Measurements from ENCODE around the gene RGS13. TPM values are rescaled to one million over a fixed set of nuclear protein-coding genes. Genes with fewer than 3 reads are reported as not detected.

Gene RGS13
- total RNA-seq, 2 donors from 2014 or later = 0.56 to 1.1 TPM

DNA sequence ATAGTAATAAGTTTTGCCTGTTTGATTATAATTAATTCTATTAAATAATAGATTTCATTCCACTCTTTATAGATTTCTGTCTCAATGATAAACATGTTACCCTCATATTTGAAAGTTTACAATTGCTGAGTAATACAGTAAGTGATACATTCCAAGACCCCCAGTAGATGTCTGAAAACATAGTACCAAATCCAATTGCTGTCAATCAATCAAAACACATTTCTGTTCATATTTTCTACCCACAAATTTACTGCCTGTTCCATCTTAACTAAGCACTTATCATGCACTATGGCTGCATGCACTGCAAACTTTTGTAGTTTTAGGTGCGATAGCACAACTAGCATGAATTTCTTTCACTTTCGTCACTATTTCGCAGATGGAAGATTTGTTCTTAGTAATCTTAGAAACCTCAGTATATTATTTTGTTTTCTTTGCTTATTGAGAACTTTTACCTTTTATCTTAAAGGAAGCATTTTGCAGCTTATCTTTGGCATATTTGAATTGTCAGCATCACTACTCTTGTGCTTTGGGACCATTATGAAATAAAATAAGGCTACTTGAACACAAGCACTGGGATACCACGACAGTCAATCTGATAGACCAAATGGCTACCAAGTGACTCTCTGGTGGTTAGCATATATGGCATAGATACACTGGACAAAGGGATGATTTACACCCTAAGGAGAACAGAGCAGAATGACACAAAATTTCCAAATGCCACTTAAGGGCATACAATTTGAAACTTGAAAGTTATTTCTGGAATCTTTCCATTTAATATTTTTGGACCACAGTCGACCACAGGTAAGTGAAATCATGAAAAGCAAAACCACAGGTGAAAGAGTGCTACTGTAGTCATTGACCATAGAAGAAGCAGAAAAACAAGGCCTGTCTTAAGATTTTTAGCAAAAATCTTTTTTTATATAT is 67.6 kb downstream of the RGS13 start:
- no peaks in the 10 kb centered on the region for H3K9me3 ChIP-seq
- H3K4me3 ChIP-seq = no peak overlapping the region
- no peaks in the 10 kb centered on the region for H3K36me3 ChIP-seq
- no peak for DNase-seq (ENCODE audit: low spot score)
- ATAC-seq (ENCODE audit: insufficient number of reproducible peaks, low FRiP score, low read depth) = no peak
- H3K27me3 ChIP-seq (replicated peaks; ENCODE audit: insufficient read depth) = no peaks in the 10 kb centered on the region
- no peak overlapping the region for H3K27ac ChIP-seq
- TF ChIP-seq, protein P1, sequence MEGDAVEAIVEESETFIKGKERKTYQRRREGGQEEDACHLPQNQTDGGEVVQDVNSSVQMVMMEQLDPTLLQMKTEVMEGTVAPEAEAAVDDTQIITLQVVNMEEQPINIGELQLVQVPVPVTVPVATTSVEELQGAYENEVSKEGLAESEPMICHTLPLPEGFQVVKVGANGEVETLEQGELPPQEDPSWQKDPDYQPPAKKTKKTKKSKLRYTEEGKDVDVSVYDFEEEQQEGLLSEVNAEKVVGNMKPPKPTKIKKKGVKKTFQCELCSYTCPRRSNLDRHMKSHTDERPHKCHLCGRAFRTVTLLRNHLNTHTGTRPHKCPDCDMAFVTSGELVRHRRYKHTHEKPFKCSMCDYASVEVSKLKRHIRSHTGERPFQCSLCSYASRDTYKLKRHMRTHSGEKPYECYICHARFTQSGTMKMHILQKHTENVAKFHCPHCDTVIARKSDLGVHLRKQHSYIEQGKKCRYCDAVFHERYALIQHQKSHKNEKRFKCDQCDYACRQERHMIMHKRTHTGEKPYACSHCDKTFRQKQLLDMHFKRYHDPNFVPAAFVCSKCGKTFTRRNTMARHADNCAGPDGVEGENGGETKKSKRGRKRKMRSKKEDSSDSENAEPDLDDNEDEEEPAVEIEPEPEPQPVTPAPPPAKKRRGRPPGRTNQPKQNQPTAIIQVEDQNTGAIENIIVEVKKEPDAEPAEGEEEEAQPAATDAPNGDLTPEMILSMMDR (IDR thresholded peaks at IDR 0.05) = no peak
- peaks cover 0 to 10% of the 10 kb centered on the region in 2 donors for H3K4me1 ChIP-seq (ENCODE audit: control insufficient read depth in 1 of 2, low read depth in 2 of 2)

DNA sequence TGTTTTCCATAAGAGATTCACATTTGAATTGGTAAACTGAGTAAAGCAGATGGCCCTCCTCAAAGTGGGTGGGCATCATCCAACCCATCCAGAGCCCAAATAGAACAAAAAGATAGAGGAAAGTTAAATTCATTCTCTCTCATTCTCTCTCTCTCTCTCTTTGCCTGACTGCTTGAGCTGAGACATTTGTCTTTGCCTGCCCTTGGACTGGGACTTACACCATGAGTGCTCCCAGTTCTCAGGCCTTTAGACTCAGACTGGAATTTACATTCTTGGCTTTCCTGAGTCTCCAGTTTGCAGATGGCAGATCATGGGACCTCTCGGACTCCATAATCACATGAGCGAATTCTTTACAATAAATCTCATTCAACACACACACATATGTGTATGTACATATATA is 69.6 kb downstream of the RGS13 start:
- H3K4me3 ChIP-seq = no peak overlapping the region
- H3K4me1 ChIP-seq (ENCODE audit: control insufficient read depth in 1 of 2, low read depth in 2 of 2) = peaks cover 0 to 10% of the 10 kb centered on the region in 2 donors
- no peaks in the 10 kb centered on the region for H3K9me3 ChIP-seq
- H3K27ac ChIP-seq = no peak overlapping the region
- H3K27me3 ChIP-seq (replicated peaks; ENCODE audit: insufficient read depth) = no peaks in the 10 kb centered on the region
- no peak for DNase-seq (ENCODE audit: low spot score)
- TF ChIP-seq, protein P1 (IDR thresholded peaks at IDR 0.05) = no peak
- H3K36me3 ChIP-seq = no peaks in the 10 kb centered on the region
- no peak for ATAC-seq (ENCODE audit: insufficient number of reproducible peaks, low FRiP score, low read depth)

DNA sequence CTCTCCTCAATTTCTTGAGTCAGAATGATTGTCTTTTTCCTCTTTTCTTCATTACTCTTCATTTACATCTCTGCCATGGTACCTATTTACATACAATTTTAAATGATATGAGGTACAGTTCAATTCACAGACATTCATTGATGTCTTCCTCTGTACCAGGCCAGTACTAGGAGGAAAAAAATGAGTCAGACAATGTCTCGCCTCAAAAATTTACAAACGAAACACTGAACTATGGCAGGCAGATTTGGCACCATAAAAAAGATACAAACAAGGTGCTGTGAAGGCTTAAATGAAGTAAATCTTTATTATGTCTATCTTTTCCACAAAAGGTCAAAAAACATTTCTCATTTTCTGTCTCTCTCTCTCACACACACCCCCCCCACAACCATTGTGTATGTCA is 71.0 kb downstream of the RGS13 start:
- ATAC-seq (ENCODE audit: insufficient number of reproducible peaks, low FRiP score, low read depth) (no peak), DNase-seq (ENCODE audit: low spot score) (no peak)
- H3K27ac ChIP-seq = no peak overlapping the region
- TF ChIP-seq, protein P1 (IDR thresholded peaks at IDR 0.05) = no peak
- H3K9me3 ChIP-seq = no peaks in the 10 kb centered on the region
- H3K27me3 ChIP-seq (replicated peaks; ENCODE audit: insufficient read depth) = no peaks in the 10 kb centered on the region
- no peak overlapping the region for H3K4me3 ChIP-seq
- H3K4me1 ChIP-seq (ENCODE audit: control insufficient read depth in 1 of 2, low read depth in 2 of 2) = peaks cover 0 to 3% of the 10 kb centered on the region in 2 donors
- no peaks in the 10 kb centered on the region for H3K36me3 ChIP-seq

DNA sequence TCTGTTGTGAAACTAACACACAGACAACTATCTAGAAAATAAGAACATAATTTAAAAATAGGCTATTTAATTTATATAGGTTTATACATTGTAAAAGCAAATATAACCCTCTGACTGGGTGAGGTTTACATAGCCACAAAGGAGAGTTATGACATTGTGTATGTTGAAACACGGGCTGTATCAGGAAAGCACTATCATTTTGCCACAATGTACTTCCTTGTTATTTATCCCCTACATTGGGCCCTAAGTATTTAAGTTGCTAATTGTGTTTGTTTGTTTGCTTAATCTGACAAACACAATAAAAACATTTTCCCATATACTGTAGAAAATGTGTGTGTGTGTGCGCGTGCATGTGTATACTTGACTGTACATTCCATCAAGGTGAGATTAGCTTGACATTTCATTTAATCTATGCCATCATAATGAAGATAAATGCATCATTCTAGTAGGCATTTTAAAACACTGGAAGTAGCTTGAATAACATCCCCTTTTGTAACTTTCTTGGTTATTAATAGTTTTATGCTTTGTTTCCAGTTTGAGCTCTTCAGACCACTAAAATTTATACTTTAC is 72.1 kb downstream of the RGS13 start:
- H3K27ac ChIP-seq = no peak overlapping the region
- H3K27me3 ChIP-seq (replicated peaks; ENCODE audit: insufficient read depth) = no peaks in the 10 kb centered on the region
- no peaks in the 10 kb centered on the region for H3K4me1 ChIP-seq (ENCODE audit: control insufficient read depth in 1 of 2, low read depth in 2 of 2)
- ATAC-seq (ENCODE audit: insufficient number of reproducible peaks, low FRiP score, low read depth) (no peak), DNase-seq (ENCODE audit: low spot score) (no peak)
- H3K9me3 ChIP-seq = no peaks in the 10 kb centered on the region
- H3K36me3 ChIP-seq = no peaks in the 10 kb centered on the region
- H3K4me3 ChIP-seq = no peak overlapping the region
- TF ChIP-seq, protein P1 (IDR thresholded peaks at IDR 0.05) = no peak

DNA sequence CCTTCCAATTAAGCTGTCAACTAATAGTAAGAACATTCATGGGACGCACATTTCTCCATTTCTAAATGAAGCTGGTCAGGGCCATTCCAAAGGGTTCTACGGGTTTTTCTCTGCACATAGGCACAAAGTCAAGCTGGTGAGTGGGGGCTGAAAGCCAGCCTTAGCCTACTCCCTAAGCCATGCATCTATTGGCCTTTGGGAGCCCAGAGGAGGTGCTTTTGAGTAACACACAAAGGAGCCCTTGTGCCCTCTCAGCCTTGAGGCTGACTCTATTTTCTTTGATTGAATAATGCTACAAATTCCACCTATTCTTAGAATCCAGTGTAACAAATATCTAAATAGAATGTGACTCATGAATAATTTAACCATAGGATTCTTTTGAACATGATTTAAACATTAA is 73.6 kb downstream of the RGS13 start:
- H3K9me3 ChIP-seq = no peaks in the 10 kb centered on the region
- no peaks in the 10 kb centered on the region for H3K36me3 ChIP-seq
- ATAC-seq (ENCODE audit: insufficient number of reproducible peaks, low FRiP score, low read depth) = no peak
- no peak for DNase-seq (ENCODE audit: low spot score)
- H3K27ac ChIP-seq = no peak overlapping the region
- no peaks in the 10 kb centered on the region for H3K4me1 ChIP-seq (ENCODE audit: control insufficient read depth in 1 of 2, low read depth in 2 of 2)
- TF ChIP-seq, protein P1 (IDR thresholded peaks at IDR 0.05) = no peak
- H3K27me3 ChIP-seq (replicated peaks; ENCODE audit: insufficient read depth) = no peaks in the 10 kb centered on the region
- no peak overlapping the region for H3K4me3 ChIP-seq
